Measurements from ENCODE around the gene NACC1. TPM values are rescaled to one million over a fixed set of nuclear protein-coding genes. Genes with fewer than 3 reads are reported as not detected.

The NACC1 gene
- total RNA-seq, 1 donor = 53.9 TPM

- peaks cover 26% of the 10 kb centered on the region for H3K4me1 ChIP-seq (ENCODE audit: insufficient read depth, low read length)
- H3K9me3 ChIP-seq (ENCODE audit: low read depth, low read length) = no peaks in the 10 kb centered on the region
- H3K36me3 ChIP-seq (ENCODE audit: insufficient read depth, low read length) = no peaks in the 10 kb centered on the region
- H3K4me3 ChIP-seq (ENCODE audit: insufficient read depth, low read length) = peak within 1 kb of the TSS; percentile 97
- peak within 1 kb of the TSS; percentile 96 for H3K27ac ChIP-seq (ENCODE audit: low read depth, low read length)
- H2AFZ ChIP-seq (ENCODE audit: low read length) = peak within 1 kb of the TSS; percentile 90
- no peaks in the 10 kb centered on the region for H3K27me3 ChIP-seq (ENCODE audit: insufficient read depth, low read length)
- peaks cover 52% of the 10 kb centered on the region for H3K79me2 ChIP-seq (ENCODE audit: insufficient read depth, low read length)
- TF ChIP-seq, protein P1, sequence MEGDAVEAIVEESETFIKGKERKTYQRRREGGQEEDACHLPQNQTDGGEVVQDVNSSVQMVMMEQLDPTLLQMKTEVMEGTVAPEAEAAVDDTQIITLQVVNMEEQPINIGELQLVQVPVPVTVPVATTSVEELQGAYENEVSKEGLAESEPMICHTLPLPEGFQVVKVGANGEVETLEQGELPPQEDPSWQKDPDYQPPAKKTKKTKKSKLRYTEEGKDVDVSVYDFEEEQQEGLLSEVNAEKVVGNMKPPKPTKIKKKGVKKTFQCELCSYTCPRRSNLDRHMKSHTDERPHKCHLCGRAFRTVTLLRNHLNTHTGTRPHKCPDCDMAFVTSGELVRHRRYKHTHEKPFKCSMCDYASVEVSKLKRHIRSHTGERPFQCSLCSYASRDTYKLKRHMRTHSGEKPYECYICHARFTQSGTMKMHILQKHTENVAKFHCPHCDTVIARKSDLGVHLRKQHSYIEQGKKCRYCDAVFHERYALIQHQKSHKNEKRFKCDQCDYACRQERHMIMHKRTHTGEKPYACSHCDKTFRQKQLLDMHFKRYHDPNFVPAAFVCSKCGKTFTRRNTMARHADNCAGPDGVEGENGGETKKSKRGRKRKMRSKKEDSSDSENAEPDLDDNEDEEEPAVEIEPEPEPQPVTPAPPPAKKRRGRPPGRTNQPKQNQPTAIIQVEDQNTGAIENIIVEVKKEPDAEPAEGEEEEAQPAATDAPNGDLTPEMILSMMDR (IDR thresholded peaks at IDR 0.05; ENCODE audit: extremely low read depth, low read depth, low read length) = peak; percentile 41
- peak within 1 kb of the TSS; percentile 97 for H3K4me2 ChIP-seq (ENCODE audit: insufficient read depth, low read length)
- H4K20me1 ChIP-seq (ENCODE audit: insufficient read depth, low read length) = peaks cover 17% of the 10 kb centered on the region
- peak; percentile 98 for DNase-seq (ENCODE audit: insufficient read length, low spot score, missing footprints)
These were observed 32.3 kb downstream of the NACC1 start, which contains the start of the genes IER2 and STX10 for GRCh38 chr19:13150187-13150930. TSS of gene IER2 (plus strand) at chr19:13150411. CDS start at chr19:13153187, 2,776 bp downstream. TSS of gene STX10 (minus strand) at chr19:13150375. CDS start at chr19:13150173, 202 bp downstream.

GRCh38 chr19:13150931-13151604 is 33.0 kb downstream of the NACC1 start:
- peak; percentile 74 for DNase-seq (ENCODE audit: insufficient read length, low spot score, missing footprints)
- no peaks in the 10 kb centered on the region for H3K27me3 ChIP-seq (ENCODE audit: insufficient read depth, low read length)
- peaks cover 31% of the 10 kb centered on the region for H3K4me1 ChIP-seq (ENCODE audit: insufficient read depth, low read length)
- H3K27ac ChIP-seq (ENCODE audit: low read depth, low read length) = peak overlapping the region; percentile 96
- H3K36me3 ChIP-seq (ENCODE audit: insufficient read depth, low read length) = no peaks in the 10 kb centered on the region
- peak overlapping the region; percentile 97 for H3K4me2 ChIP-seq (ENCODE audit: insufficient read depth, low read length)
- TF ChIP-seq, protein P1 (IDR thresholded peaks at IDR 0.05; ENCODE audit: extremely low read depth, low read depth, low read length) = no peak
- H2AFZ ChIP-seq (ENCODE audit: low read length) = peak overlapping the region; percentile 44
- H3K79me2 ChIP-seq (ENCODE audit: insufficient read depth, low read length) = peaks cover 51% of the 10 kb centered on the region
- peak overlapping the region; percentile 97 for H3K4me3 ChIP-seq (ENCODE audit: insufficient read depth, low read length)
- H3K9me3 ChIP-seq (ENCODE audit: low read depth, low read length) = no peaks in the 10 kb centered on the region
- peaks cover 17% of the 10 kb centered on the region for H4K20me1 ChIP-seq (ENCODE audit: insufficient read depth, low read length)

DNA sequence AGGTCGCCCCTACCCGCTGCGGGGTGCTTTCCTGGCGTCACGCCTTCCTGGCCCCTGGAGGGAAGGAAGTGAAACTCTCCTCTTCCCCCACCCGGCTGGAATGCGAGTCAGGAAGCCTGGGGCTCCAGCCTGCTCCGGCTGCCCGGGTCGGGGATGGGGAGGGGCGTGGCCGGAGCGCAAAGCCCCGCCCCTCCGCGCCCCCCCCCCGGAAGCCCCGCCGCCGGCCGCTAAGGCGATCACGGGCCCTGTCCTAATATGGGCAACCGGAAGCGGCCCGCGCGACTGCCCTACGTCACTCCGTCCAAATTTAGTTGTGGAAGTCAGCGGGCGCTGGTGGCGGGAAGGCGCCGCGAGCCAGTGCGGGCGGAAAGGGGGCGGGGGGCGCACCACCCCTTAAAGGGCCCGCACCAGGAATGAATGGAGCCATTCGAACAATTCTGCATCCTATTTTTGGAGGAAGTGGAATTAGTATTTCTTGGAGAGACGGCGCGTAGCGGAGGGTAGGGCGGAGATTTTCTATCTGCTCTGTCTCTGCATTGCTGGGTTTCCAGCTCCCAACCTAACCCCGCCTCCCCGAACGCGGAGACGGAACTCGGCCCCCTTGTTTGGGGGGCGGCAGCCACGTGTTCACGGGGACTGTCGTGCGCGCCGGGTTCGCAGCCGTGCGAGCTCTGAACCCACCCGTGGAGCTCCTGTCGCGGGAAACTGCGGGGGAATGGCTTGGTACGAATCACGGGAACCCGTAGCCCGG is 33.7 kb downstream of the NACC1 start:
- H4K20me1 ChIP-seq (ENCODE audit: insufficient read depth, low read length) = peaks cover 17% of the 10 kb centered on the region
- TF ChIP-seq, protein P1 (IDR thresholded peaks at IDR 0.05; ENCODE audit: extremely low read depth, low read depth, low read length) = peak; percentile 11
- H3K79me2 ChIP-seq (ENCODE audit: insufficient read depth, low read length) = peaks cover 51% of the 10 kb centered on the region
- peak overlapping the region; percentile 28 for H2AFZ ChIP-seq (ENCODE audit: low read length)
- DNase-seq (ENCODE audit: insufficient read length, low spot score, missing footprints) = peak; percentile 99
- H3K4me3 ChIP-seq (ENCODE audit: insufficient read depth, low read length) = peak overlapping the region; percentile 97
- no peaks in the 10 kb centered on the region for H3K36me3 ChIP-seq (ENCODE audit: insufficient read depth, low read length)
- no peaks in the 10 kb centered on the region for H3K9me3 ChIP-seq (ENCODE audit: low read depth, low read length)
- H3K4me1 ChIP-seq (ENCODE audit: insufficient read depth, low read length) = peaks cover 35% of the 10 kb centered on the region
- peak overlapping the region; percentile 96 for H3K27ac ChIP-seq (ENCODE audit: low read depth, low read length)
- H3K27me3 ChIP-seq (ENCODE audit: insufficient read depth, low read length) = no peaks in the 10 kb centered on the region
- peak overlapping the region; percentile 97 for H3K4me2 ChIP-seq (ENCODE audit: insufficient read depth, low read length)

All from osteoblast (primary cell).